ENCODE results near the gene CEP295NL. TPM values are rescaled to one million over a fixed set of nuclear protein-coding genes. Genes with fewer than 3 reads are reported as not detected.

The CEP295NL gene
- total RNA-seq, 4 donors from 2014 or later = 0.78 to 6.6 (median 2.3) TPM

GRCh38 chr17:78944026-78944425 lies 41.0 kb upstream of the CEP295NL start:
- Histone ChIP-seq H3K27me3 (no peaks in the 10 kb centered on the region), H3K4me1 (no peaks in the 10 kb centered on the region), H3K36me3 (no peaks in the 10 kb centered on the region), H3K27ac (replicated peaks in 1 of 4) (no peak overlapping the region), H3K9me3 (no peaks in the 10 kb centered on the region), H3K4me3 (no peak overlapping the region)
- DNase-seq (ENCODE audit: extremely low spot score) = no peak
- TF ChIP-seq, protein P1, sequence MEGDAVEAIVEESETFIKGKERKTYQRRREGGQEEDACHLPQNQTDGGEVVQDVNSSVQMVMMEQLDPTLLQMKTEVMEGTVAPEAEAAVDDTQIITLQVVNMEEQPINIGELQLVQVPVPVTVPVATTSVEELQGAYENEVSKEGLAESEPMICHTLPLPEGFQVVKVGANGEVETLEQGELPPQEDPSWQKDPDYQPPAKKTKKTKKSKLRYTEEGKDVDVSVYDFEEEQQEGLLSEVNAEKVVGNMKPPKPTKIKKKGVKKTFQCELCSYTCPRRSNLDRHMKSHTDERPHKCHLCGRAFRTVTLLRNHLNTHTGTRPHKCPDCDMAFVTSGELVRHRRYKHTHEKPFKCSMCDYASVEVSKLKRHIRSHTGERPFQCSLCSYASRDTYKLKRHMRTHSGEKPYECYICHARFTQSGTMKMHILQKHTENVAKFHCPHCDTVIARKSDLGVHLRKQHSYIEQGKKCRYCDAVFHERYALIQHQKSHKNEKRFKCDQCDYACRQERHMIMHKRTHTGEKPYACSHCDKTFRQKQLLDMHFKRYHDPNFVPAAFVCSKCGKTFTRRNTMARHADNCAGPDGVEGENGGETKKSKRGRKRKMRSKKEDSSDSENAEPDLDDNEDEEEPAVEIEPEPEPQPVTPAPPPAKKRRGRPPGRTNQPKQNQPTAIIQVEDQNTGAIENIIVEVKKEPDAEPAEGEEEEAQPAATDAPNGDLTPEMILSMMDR (IDR thresholded peaks at IDR 0.05) = no peak
- intact Hi-C loops (cut with DNase I) = no loop called here
- WGBS = 89% methylated on average over 7 of the region's 7 CpGs

- H3K4me1 ChIP-seq = peaks cover 0 to 9% (median 7%) of the 10 kb centered on the region in 4 donors
- 86% methylated on average over 4 of the region's 6 CpGs for WGBS
- no peak overlapping the region for H3K4me3 ChIP-seq
- no peaks in the 10 kb centered on the region for H3K36me3 ChIP-seq
- TF ChIP-seq POLR2A (IDR thresholded peaks at IDR 0.05; ENCODE audit: low read depth) (no peak), EP300 (IDR thresholded peaks at IDR 0.05) (no peak), POLR2AphosphoS5 (IDR thresholded peaks at IDR 0.05) (no peak)
- TF ChIP-seq, protein P1 (IDR thresholded peaks at IDR 0.05) = no peak
- no peak for DNase-seq (ENCODE audit: extremely low spot score)
- H3K9me3 ChIP-seq = no peaks in the 10 kb centered on the region
- no peaks in the 10 kb centered on the region for H3K27me3 ChIP-seq
- no peak overlapping the region for H3K27ac ChIP-seq (replicated peaks in 1 of 4)
- intact Hi-C loops (cut with DNase I) = no loop called here
Observed at GRCh38 chr17:78940708-78941107, 37.7 kb upstream of the CEP295NL start.

GRCh38 chr17:78940258-78940657 lies 37.3 kb upstream of the CEP295NL start:
- H3K27me3 ChIP-seq = no peaks in the 10 kb centered on the region
- H3K27ac ChIP-seq (replicated peaks in 1 of 4) = no peak overlapping the region
- H3K9me3 ChIP-seq = no peaks in the 10 kb centered on the region
- TF ChIP-seq EP300 (IDR thresholded peaks at IDR 0.05) (no peak), POLR2AphosphoS5 (IDR thresholded peaks at IDR 0.05) (no peak), POLR2A (IDR thresholded peaks at IDR 0.05; ENCODE audit: low read depth) (no peak)
- TF ChIP-seq, protein P1 (IDR thresholded peaks at IDR 0.05) = no peak
- WGBS = 86% methylated on average over 5 of the region's 5 CpGs
- intact Hi-C loops (cut with DNase I) = no loop called here
- peaks cover 2 to 13% (median 12%) of the 10 kb centered on the region in 4 donors for H3K4me1 ChIP-seq
- no peaks in the 10 kb centered on the region for H3K36me3 ChIP-seq
- DNase-seq (ENCODE audit: extremely low spot score) = no peak
- H3K4me3 ChIP-seq = no peak overlapping the region

DNA sequence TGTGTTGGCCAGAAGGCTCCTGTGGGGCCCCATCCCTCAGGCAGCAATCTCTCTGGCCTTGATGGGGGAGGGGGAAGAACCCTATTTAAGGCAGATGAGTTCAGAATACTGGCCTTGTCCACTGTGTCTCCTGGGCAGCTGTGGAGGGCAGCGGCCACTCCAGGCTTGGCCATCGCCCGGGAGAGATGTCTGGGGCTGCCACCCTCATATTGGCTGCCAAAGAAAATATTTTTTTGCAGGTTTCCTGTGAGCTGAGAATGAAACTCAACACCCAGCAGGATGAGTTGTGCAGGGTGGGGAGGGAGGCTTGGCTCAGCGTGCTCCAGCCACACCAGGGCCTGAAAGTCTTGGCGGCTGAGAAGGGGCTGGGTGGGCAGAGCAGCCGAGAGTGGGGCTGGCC lies 36.6 kb upstream of the CEP295NL start:
- Histone ChIP-seq H3K36me3 (no peaks in the 10 kb centered on the region), H3K4me1 (peaks cover 8 to 20% (median 18%) of the 10 kb centered on the region in 4 donors), H3K27ac (replicated peaks in 1 of 4) (no peak overlapping the region), H3K27me3 (no peaks in the 10 kb centered on the region), H3K9me3 (no peaks in the 10 kb centered on the region), H3K4me3 (no peak overlapping the region)
- no peak for TF ChIP-seq EP300 (IDR thresholded peaks at IDR 0.05)
- TF ChIP-seq POLR2A (IDR thresholded peaks at IDR 0.05; ENCODE audit: low read depth) = no peak
- TF ChIP-seq POLR2AphosphoS5 (IDR thresholded peaks at IDR 0.05) = no peak
- TF ChIP-seq, protein P1 (IDR thresholded peaks at IDR 0.05) = no peak
- no peak for DNase-seq (ENCODE audit: extremely low spot score)
- intact Hi-C loops (cut with DNase I) = no loop called here
- WGBS = 84% methylated on average over 3 of the region's 6 CpGs

GRCh38 chr17:78937561-78937960 lies 34.6 kb upstream of the CEP295NL start:
- TF ChIP-seq, protein P1 (IDR thresholded peaks at IDR 0.05) = no peak
- TF ChIP-seq EP300 (IDR thresholded peaks at IDR 0.05) = no peak
- no peak for TF ChIP-seq POLR2AphosphoS5 (IDR thresholded peaks at IDR 0.05)
- TF ChIP-seq POLR2A (IDR thresholded peaks at IDR 0.05; ENCODE audit: low read depth) = no peak
- WGBS = 79% methylated on average over 11 of the region's 11 CpGs
- Histone ChIP-seq H3K9me3 (no peaks in the 10 kb centered on the region), H3K27ac (replicated peaks in 1 of 4) (no peak overlapping the region), H3K27me3 (no peaks in the 10 kb centered on the region), H3K4me1 (peaks cover 24 to 38% (median 35%) of the 10 kb centered on the region in 4 donors), H3K4me3 (no peak overlapping the region), H3K36me3 (no peaks in the 10 kb centered on the region)
- DNase-seq (ENCODE audit: extremely low spot score) = no peak
- intact Hi-C loops (cut with DNase I) = no loop called here

All from esophagus muscularis mucosa (tissue), 4 donors.